Thyroid gland (tissue), 4 donors: Measurements from ENCODE around the gene AADACL4.

Source experiments
- CTCF ChIP-seq, 6 experiments: fragments of 200-600 bp in 3 of 6; fragments of 450-650 bp in 3 of 6; sonication (generic) in 3 of 6; IDR thresholded peaks; one replicate each; pipeline ENCODE4 v1.5.1; 2016 to 2019; ENCODE audit warnings: antibody characterized with exemption in 6 of 6, mild to moderate bottlenecking in 2 of 6, inconsistent platforms in 1 of 6, moderate library complexity in 1 of 6
- POLR2A ChIP-seq, 2 donors: fragments of 450-650 bp; IDR thresholded peaks; one replicate each; pipeline ENCODE4 v1.6.1; 2017; ENCODE audit warnings: antibody characterized with exemption in 2 of 2, mild to moderate bottlenecking in 2 of 2, moderate library complexity in 1 of 2

GRCh38 chr1:12665511-12665910 is 21.6 kb downstream of the AADACL4 start:
- TF ChIP-seq CTCF (IDR thresholded peaks at IDR 0.05), result no peak
- TF ChIP-seq POLR2A (IDR thresholded peaks at IDR 0.05), result no peak
